GM12891 (cell line): ENCODE measurements around the gene ARHGEF17.

ENCODE experiments used
- POLR2AphosphoS5 ChIP-seq: IDR thresholded peaks from 2 replicates; pipeline ENCODE4 v1.6.1; 2011; ENCODE audit warnings: low read depth, low read length, control low read depth
- TAF1 ChIP-seq: IDR thresholded peaks from 2 replicates; pipeline ENCODE4 v1.6.1; 2011; ENCODE audit warnings: low read depth, low read length, control low read depth

DNA sequence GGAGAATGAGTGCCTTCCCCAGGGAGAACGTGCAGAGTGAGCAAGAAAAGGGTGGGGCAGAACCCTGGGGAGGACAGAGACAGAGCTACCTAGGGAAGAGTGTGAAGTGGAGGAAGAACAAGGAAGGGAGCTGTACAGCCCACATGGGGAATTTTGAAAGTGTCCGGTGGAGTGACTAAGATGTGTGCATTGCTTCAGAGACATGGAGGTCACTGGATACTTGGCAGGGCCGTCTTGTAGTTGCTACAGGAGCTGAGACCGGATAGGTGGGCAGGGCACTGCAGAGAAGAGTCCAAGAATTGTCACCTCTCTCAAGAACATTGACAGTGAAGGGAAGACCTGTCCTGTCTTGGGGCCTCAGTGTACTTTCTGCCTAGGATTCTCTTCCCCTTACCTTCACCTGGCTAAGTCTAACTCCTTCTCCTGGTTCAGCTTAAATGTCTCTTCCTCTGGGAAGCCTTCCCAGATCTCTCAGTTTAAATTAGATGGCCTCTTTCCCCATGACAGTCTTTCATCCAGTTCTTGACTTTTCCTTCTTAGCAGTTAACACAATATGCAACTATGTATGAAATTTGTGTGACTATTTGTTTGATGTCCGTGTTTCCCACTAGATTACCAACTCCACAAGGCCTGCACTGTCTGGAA is 45.1 kb upstream of the ARHGEF17 start:
- no peak for TF ChIP-seq TAF1
- no peak for TF ChIP-seq POLR2AphosphoS5
